D721Med (cell line): ENCODE measurements around the gene TNPO2.

Source experiments
- DNase-seq: peaks from one replicate; pipeline ENCODE4 v3.0.0; 2011; ENCODE audit warnings: low spot score; ENCODE audit not compliant: insufficient read length
- FAIRE-seq: peaks from 2 replicates; lab custom pipeline; 2011; peaks lifted over from hg19 to GRCh38; lab: Jason Lieb, UNC
- TF ChIP-seq, protein P1 (sequence below): IDR thresholded peaks from 2 replicates; pipeline ENCODE4 v1.5.1; 2012; ENCODE audit warnings: mild to moderate bottlenecking, control low read depth; ENCODE audit not compliant: insufficient read depth; ENCODE audit errors: missing control alignments

The TNPO2 gene

DNA sequence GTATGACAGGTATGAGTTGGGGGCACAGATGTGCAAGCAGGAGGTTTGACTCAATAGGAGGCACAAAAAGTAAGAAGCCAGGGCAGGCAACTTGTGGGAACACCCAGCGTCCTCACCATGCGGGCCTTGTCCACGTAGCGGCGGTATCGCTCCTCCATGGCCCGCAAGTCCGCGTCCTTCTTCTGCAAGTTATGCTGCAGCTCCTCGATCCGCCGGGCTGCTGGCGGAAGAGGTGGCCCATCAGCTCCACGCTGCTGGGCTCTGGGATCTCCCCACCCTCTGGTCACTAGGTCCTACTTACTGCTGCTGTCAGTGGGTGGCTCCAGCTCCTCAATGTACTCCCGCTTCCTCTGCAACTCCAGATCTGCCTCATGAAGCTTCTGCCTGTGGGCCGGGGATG lies 41.0 kb upstream of the TNPO2 start:
- FAIRE-seq, result no peak
- TF ChIP-seq, protein P1, sequence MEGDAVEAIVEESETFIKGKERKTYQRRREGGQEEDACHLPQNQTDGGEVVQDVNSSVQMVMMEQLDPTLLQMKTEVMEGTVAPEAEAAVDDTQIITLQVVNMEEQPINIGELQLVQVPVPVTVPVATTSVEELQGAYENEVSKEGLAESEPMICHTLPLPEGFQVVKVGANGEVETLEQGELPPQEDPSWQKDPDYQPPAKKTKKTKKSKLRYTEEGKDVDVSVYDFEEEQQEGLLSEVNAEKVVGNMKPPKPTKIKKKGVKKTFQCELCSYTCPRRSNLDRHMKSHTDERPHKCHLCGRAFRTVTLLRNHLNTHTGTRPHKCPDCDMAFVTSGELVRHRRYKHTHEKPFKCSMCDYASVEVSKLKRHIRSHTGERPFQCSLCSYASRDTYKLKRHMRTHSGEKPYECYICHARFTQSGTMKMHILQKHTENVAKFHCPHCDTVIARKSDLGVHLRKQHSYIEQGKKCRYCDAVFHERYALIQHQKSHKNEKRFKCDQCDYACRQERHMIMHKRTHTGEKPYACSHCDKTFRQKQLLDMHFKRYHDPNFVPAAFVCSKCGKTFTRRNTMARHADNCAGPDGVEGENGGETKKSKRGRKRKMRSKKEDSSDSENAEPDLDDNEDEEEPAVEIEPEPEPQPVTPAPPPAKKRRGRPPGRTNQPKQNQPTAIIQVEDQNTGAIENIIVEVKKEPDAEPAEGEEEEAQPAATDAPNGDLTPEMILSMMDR, result no peak
- DNase-seq, result no peak

DNA sequence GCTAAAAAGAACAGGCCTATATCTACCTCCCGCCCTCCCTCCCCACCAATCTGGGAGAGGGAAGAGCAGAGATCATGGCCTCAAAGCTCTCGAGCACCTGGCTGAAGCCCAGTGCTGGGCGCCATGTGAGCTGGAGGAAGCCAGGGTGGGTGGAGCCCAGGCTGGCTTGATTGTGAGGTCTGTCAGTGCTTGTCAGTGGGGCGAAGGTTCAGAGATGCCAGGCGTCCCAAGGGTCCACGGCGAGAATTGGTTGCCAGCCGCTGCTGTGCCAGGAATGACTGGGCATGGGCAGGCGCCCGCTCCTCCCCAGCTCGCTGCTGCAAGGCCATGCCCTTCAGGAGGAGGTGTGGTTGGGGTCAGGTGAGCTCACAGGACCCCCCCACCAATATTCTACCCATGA lies 39.4 kb upstream of the TNPO2 start:
- TF ChIP-seq, protein P1, result no peak
- FAIRE-seq, result no peak

GRCh38 chr19:12759686-12760085 lies 36.0 kb upstream of the TNPO2 start:
- DNase-seq, result no peak
- no peak for FAIRE-seq
- TF ChIP-seq, protein P1, result no peak

More for the DNA sequence above, 39.4 kb upstream of the TNPO2 start:
- DNase-seq, result no peak

DNA sequence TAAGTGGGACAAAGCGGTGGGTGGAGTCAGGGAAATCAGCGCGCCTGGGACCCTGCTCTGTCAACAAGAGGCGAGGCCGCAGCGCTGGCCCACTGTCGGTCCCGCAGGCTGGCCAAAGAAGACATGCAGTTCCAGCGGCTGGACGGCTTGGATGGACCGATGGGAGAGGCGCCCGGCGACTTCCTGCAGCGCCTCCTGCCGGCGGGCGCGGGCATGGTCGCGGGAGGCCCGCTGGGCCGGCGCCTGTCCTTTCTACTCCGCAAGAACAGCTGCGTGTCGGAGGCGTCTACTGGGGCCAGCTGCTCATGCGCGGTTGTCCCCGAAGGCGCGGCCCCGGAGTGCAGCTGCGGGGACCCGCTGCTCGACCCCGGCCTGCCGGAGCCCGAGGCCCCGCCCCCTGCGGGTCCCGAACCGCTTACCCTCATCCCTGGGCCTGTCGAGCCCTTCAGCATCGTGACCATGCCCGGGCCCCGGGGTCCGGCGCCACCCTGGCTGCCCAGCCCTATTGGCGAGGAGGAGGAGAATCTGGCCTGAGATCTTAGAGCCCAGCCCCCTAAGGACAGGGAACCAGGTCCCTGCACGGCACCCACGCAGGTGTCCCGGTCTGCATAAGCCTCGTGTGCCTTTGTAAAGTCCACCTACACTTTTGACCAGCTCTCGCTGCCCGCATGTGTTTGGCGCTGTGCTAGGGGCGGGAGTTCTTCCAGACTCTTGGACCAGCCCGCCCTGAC lies 34.0 kb upstream of the TNPO2 start:
- TF ChIP-seq, protein P1, result peak; percentile 60
- FAIRE-seq, result no peak
- peak; percentile 81 for DNase-seq

DNA sequence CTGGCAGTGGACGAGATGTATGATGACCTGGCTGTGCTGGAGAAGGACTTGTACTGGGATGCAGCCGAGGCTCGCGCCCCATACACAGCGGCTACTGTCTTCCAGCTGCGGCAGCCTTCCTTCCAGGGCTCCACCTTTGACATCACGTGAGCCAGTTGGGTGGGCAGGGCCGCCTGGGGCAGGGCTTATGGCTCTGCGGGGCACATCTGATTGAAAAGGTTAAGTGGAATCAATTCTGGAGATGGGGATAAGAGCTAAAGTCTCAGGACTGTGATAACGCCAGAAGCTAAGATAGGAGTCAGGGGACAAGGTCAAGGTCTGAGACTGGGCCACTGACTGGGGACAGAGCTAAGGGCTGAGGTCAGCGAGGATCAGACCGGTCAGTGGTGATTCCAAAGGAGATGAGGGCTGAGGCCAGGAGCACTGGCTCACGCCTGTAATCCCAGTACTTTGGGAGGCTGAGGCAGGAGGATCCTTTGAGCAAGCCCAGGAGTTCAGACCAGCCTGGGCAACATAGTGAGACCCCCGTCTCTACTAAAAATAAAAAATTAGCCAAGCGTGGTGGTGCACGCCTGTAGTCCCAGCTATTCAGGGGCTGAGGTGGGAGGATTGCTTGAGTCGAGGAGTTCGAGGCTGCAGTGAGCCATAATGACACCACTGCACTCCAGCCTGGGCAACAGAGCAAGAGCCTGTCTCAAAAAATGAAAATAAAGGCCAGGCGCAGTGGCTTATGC lies 32.6 kb upstream of the TNPO2 start:
- FAIRE-seq, result no peak
- TF ChIP-seq, protein P1, result no peak
- DNase-seq, result no peak

GRCh38 chr19:12754465-12755196 lies 30.9 kb upstream of the TNPO2 start:
- FAIRE-seq (no peak), DNase-seq (no peak)
- TF ChIP-seq, protein P1, result no peak
